HG02642 (cell line): ENCODE data around the gene MRTFA.
A peak's percentile ranks its signal among the peaks of the same experiment; 100 is the strongest.

Experiments used
- ATAC-seq: cut with Tn5 transposase; IDR thresholded peaks from one replicate; pipeline ENCODE4 v1.9.1; 2021; ENCODE audit warnings: mild to moderate bottlenecking; ENCODE audit not compliant: unreplicated experiment, poor library complexity

MRTFA gene

GRCh38 chr22:40479126-40479800 is 157.3 kb downstream of the MRTFA start:
- no peak for ATAC-seq

DNA sequence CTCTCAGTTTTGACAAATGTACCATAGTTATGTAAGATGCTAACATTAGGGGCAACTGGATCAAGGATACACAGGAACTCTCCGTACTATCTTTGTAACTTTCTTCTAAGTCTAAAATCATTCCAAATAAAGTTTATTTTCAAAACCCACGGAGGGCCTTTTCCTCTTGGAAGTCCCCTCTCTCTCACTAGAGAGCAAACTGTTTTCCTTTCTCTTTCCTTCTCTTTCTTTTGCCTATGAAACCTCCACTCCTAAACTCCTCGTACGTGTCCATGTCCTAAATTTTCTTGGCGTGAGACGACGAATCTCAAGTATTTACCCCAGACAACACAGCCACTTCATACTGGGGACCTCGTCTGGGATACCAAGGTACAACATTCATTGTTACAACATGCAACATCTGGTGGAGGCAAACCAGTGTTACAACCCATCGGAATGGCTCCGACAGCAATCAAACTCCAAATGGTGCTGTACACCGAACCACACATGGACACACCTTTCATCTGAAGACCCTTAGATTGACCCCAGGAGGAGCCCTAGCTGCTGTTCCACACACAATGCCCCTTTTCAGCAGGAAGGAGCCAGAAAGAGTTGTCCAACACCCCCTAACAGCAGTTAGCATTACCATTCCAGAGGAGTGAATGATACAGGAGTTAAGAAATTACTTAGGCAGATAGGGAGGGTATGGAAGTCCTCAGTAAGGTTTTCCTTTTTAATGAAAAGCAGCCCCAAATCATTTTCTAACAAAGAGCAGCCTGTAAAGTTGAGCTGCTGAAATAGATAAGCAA is 158.0 kb downstream of the MRTFA start:
- ATAC-seq: no peak

DNA sequence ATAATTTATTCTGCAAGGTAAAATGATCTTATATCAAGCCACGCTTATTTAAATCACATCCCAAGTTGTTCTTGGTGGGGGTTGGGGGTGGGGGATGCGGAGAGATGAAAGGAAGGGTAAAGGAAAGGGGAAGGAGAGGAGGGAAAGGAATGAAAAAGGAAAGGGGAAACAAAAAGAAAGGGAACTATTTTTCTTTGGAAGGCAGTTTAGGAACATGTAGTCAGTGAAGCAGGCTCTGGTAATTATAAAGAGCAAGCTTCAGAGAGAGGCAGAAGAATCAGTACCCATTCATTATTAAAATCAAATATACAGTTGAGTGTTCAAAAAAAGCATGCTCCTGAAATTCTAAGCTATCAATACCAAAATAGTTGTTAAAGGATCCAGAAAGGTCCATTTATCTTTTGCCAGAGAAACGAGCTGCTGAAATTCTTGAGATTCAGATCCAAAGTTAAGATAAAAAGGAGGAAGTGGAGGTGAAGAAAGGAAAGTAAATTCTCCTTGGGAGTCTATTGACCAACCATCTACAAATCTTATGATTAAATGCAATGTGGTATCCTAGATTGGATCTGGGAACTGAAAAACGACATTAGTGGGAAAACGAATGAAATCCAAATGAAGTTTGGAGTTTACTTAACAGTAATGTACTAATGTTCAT is 158.7 kb downstream of the MRTFA start:
- ATAC-seq: no peak

DNA sequence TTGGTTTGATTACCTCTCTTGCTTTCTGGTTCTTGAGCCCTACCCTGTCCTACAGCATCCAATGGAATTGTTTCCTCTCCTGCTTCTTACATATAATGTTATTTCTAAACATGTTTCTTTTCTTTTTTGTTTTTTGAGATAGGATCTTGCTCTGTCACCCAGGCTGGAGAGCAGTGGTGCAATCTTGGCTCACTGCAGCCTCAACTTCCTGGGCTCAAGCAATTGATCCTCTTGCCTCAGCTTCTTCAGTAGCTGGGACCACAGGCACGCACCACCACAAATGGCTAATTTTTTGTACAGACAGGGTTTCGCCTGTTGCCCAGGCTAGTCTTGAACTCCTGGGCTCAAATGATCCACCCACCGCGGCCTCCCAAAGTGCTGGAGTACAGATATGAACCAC is 160.2 kb downstream of the MRTFA start:
- ATAC-seq: no peak

DNA sequence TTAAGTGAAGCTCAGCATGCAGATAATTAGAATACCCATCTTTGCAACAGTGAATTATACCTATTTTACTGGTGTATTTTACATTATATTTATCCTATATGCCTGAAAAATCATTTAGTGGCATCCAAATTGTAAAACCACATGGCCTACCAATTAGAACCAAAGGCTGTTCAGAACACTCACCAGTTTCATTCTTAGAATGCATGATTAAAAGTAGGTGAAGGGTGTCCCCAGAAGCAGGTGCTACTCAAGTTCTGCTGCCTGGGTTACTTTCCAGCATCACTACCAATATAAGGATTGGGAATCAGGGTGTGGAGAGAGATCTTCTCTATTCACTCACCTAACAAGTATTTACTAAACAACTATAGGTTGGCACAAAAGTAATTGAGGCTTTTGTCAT is 162.8 kb downstream of the MRTFA start:
- no peak for ATAC-seq

- ATAC-seq: no peak
Observed at GRCh38 chr22:40472579-40472978, 163.9 kb downstream of the MRTFA start.

DNA sequence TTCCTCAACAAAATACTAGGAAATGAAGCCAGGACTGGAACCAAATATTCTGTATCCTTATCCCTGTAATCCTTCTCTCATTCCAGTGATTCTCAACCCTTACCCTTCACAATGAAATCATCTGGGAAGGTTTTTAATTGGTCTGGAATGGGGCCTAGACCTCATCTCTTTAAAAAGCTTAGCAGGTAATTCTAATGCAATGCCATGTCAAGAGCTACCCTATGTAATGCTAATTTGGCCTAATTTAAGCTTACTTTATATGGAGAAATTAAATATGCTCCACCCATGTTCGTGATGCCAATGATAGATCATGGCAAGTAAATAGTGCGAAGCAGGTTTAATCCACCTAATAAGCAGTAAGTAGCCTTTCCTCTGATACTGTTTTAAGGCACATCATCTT is 164.5 kb downstream of the MRTFA start:
- ATAC-seq: no peak

DNA sequence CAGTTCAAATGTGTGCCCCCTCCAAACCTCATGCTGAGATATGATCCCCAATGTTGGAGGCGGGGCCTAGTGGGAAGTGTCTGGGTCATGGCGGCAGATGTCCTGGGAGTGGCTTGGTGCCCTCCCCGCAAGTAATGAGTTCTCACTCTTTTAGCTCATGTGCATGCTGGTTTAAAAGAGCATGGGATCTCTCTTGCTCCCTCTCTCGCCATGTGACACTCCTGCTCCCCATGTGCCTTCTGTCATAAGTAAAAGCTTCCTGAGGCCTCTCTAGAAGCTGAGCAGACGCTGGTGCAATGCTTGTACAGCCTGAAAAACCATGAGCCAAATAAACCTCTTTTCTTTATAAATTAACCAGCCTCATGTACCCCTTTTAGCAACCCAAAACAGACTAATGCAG is 167.3 kb downstream of the MRTFA start:
- no peak for ATAC-seq

- ATAC-seq: no peak
Observed at GRCh38 chr22:40468616-40469015, 167.9 kb downstream of the MRTFA start.

DNA sequence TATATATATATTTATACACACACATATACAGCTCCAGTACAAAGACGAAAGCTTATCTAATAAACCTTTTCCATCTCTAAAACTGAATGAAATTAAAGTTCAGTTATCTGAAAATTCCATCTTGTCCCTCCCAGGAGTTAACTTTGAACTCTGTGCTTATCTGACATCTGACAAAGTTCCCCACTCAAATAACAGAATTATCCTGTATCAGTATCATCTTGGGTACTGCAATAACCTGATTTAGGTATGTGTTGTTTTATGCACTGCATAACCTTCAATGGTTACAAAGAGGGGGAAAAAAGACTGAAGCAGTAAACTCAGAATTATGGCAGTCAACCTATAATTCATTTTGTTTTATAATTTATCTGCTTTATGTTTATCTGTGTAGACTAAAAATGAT is 169.5 kb downstream of the MRTFA start:
- no peak for ATAC-seq

DNA sequence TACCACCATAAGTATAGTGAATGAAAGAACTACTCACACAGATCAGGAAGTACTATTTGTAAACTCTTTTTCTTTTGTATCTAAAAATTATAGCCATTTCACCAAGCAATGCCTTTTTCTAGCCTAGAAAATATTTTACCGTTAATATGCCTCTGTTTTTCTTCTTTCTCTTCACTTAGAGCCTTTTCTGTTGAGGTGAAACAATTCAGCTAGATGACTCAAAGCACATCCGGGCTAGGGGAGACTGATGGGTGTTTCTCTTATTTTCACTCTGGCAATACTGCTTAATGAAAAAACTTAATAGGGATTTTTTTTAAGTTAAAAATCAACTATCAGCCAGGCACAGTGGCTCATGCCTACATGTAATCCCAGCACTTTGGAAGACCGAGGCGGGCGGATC is 172.8 kb downstream of the MRTFA start:
- ATAC-seq: peak; percentile 9

GRCh38 chr22:40463017-40463631 is 173.4 kb downstream of the MRTFA start:
- ATAC-seq: peak; percentile 50

- no peak for ATAC-seq
Observed at GRCh38 chr22:40462195-40462984, 174.1 kb downstream of the MRTFA start.

- no peak for ATAC-seq
Observed at GRCh38 chr22:40453671-40454070, 182.8 kb downstream of the MRTFA start.

GRCh38 chr22:40452730-40453487 is 183.6 kb downstream of the MRTFA start:
- ATAC-seq: no peak

GRCh38 chr22:40451210-40451609 is 185.3 kb downstream of the MRTFA start:
- no peak for ATAC-seq

- no peak for ATAC-seq
Observed at GRCh38 chr22:40450616-40451015, 185.9 kb downstream of the MRTFA start.

GRCh38 chr22:40449676-40450035 is 186.9 kb downstream of the MRTFA start:
- ATAC-seq: no peak

DNA sequence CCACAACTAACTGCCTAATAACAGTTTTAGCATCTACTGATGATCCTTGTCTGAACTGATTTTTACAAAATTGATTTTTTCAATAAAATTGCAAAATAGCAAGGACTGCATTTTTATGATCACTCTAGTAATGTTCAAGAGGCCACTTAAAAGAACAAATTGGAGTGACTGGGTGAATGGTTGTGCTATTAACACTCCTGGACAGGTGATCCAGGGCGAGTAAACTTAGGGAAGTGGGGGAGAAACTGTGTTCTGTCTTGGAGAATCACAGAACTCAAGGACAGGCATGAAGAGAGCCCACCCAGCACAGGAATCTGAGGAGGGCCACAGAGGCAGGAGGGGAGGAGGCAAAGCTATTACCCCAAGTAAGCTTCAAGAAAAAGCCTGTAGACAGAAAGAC is 190.3 kb downstream of the MRTFA start:
- ATAC-seq: no peak
